Measurements from ENCODE around the gene NCKAP5. TPM values are rescaled to one million over a fixed set of nuclear protein-coding genes. Genes with fewer than 3 reads are reported as not detected.
A peak's percentile ranks its signal among the peaks of the same experiment; 100 is the strongest.

NCKAP5 gene
- polyA plus RNA-seq, 4 donors: 3.1 to 8.4 (median 7.2) TPM

- DNase-seq (ENCODE audit: low read depth in 4 of 4, low spot score in 3 of 4): no peak
Observed at GRCh38 chr2:133409581-133410285, 158.5 kb downstream of the NCKAP5 start.

- no peak for DNase-seq (ENCODE audit: low read depth in 4 of 4, low spot score in 3 of 4)
Observed at GRCh38 chr2:133408671-133409070, 159.6 kb downstream of the NCKAP5 start.

DNA sequence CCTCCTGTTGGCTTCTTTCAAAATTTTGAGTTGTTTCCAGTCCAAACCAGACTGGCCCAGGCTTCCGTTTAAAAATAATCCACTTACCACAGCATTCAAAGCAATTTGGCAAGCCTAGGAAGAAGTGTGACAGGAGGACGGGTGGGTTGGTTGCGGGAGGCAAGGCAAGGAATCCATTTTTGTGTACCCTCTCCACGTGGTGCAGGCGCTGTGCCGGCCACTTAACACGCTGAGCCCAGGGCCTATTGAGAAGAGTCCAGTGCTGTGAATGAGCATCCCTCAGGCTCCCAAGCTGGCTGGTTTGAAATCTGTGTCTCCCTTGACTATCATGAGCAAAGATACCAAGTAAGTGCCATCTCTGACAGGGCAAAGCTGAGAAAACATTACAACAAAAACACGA lies 160.9 kb downstream of the NCKAP5 start:
- no peak for DNase-seq (ENCODE audit: low read depth in 4 of 4, low spot score in 3 of 4)

GRCh38 chr2:133405252-133405651 lies 163.0 kb downstream of the NCKAP5 start:
- DNase-seq (ENCODE audit: low read depth in 4 of 4, low spot score in 3 of 4): no peak

- DNase-seq (ENCODE audit: low read depth in 4 of 4, low spot score in 3 of 4): no peak
Observed at GRCh38 chr2:133400411-133400810, 167.9 kb downstream of the NCKAP5 start.

GRCh38 chr2:133393895-133394294 lies 174.4 kb downstream of the NCKAP5 start:
- DNase-seq (ENCODE audit: low read depth in 4 of 4, low spot score in 3 of 4): no peak

DNA sequence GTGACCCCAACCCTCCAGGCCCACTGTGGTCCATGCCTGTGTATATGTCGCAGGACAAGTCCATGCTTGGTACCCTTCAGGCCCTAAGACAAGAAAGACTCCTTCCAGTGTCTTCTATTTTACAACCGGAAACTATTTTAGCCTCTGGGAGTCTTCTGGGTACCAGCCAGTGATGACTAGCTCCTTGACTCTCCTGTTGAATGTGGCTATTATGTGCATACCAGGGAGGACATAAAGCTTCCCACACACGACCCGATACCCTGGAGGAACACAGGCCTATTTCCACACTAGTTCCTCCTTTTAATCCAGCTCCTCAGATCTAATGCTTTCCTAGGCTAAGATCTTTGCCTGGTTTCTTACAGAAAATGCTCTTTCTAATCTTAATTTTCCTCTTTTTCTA lies 178.1 kb downstream of the NCKAP5 start:
- DNase-seq (ENCODE audit: low read depth in 4 of 4, low spot score in 3 of 4): no peak

- DNase-seq (ENCODE audit: low read depth in 4 of 4, low spot score in 3 of 4): no peak
Observed at GRCh38 chr2:133389569-133389968, 178.7 kb downstream of the NCKAP5 start.

DNA sequence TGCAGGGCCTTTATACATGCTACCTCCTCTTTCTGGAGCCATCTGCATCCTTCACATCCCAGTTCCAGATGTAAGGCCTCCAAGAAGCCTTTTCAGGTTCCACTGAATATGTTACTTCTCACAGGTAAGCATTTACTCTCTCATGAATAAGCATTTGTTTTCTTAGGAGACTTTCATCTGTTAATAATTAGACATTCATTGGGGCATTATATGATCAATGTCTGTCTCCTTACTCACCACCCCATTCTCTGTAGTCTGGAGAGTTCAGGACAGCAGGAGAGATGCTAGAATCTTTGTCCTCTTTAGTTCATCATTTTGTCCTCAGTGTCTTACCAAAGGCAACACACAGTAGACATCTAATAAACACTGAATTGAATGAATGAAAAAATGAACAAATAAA lies 185.7 kb downstream of the NCKAP5 start:
- DNase-seq (ENCODE audit: low read depth in 4 of 4, low spot score in 3 of 4): no peak

GRCh38 chr2:133380991-133381390 lies 187.3 kb downstream of the NCKAP5 start:
- DNase-seq (ENCODE audit: low read depth in 4 of 4, low spot score in 3 of 4): no peak

DNA sequence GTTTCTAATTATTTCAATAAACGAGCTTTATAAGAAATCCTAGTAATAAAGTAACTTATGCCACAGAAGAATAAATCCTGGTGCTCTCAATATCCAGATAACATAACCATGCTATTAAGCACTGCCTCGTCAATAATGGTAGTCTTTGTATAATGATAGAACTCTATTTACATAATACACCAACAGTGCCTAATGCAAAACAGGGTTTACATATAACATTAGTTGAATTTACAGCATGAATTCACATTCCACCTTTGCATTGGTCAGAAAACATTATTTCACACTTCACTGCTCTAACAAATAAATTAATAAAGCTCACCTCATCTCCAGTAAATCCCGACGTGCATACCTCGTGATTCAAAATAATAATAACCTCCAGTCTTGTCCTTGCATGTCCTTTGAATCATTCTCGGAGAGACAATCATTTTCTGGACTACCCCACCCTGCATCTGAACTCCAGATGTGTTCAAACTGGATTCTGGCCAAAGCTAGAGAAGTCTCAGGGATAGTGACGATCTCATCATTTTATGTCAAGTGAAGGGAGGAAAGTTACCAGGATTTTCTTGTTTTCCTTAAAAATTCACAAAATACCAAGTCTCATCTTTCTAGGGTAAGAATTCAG lies 189.2 kb downstream of the NCKAP5 start:
- DNase-seq (ENCODE audit: low read depth in 4 of 4, low spot score in 3 of 4): no peak

GRCh38 chr2:133378386-133378785 lies 189.9 kb downstream of the NCKAP5 start:
- no peak for DNase-seq (ENCODE audit: low read depth in 4 of 4, low spot score in 3 of 4)

DNA sequence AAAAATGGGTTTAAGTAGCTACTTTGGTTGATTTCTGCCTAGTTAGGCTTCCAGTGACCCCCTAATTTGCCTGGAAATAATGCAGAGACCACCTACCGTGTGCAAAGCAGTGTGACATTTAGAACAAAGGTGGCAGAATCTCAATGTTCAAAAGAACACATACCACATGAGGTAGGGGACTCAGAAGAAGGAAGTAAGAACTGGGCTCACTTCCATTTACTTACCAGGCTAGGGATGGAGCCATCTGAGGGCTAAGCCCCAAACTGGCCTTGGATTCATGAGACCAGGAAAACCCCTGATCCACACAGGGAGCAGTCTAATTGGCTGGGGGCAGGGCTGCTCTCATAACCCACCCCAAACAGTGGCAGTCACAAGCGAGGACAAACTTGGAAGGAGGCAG lies 190.7 kb downstream of the NCKAP5 start:
- no peak for DNase-seq (ENCODE audit: low read depth in 4 of 4, low spot score in 3 of 4)

GRCh38 chr2:133377021-133377481 lies 191.2 kb downstream of the NCKAP5 start:
- no peak for DNase-seq (ENCODE audit: low read depth in 4 of 4, low spot score in 3 of 4)

DNA sequence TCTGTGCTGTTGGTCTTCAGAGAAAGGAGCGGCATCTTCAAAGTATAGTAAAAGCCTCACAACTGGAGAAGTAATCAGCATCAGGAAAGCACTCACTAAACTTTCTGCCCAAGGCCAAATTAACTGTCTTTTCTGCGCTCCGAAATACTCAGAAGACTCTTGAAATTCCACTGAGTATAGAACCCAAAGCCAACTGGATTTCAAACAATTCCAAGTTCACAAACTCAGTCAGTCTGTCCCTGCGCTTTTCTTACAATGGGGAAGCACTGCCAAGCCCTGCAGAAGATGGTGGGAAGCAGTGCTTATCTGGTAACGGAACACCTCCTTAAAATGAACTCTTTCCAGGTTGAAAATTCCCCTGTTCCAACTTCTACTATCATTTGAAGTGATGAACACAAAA lies 193.5 kb downstream of the NCKAP5 start:
- no peak for DNase-seq (ENCODE audit: low read depth in 4 of 4, low spot score in 3 of 4)

DNA sequence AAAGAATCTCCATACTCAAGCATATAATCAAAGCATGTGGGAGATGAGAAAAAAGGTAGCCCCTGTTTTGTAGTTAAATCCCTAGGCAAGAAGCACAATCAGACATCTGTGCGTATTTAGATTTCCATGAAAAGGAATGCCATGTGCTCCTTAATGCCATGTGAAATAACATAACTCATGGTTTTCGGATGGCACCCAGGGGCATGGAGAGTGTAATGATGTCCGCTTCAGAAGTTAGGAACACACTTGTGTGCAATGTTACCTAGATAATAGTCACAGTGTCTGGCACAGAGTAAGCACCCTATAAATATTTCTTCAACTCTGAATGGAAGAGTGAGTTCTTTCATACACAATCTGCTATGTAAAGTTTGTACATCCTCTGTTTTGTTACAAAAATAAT lies 197.0 kb downstream of the NCKAP5 start:
- DNase-seq (ENCODE audit: low read depth in 4 of 4, low spot score in 3 of 4): no peak

DNA sequence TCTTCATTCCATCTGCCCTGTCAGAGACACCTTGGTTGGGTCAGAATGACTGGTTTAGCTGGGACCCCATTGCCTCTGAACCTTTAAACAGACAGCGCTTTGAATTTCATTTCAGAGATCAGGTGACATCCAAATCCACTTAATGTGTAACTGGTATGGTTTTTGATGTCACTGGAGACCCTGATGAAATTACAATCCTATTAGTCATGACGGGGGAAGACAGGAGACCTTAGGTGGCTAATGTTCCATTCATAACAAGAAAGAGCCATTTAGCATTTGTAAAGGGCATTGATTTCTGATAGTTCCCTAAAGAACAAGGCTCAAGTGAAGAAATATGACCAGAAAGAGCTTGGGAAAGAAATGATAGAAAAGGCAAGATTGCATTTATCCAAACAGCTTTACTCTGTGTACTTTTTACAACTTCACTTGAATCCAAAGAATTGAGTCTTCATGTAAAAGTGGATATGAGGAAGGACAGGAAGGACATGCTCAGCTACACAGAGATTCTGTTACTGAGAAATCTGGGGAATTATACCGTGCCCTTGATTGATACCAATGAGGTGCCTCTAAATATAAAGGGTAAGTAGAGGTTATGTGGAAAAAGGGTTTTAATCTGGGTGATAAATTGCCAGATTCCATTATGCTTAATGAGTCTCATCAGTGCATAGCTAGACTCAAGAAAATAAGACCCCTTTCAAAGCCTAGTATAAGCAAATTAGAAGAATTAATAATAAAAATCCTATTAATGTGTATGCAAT lies 198.2 kb downstream of the NCKAP5 start:
- DNase-seq (ENCODE audit: low read depth in 4 of 4, low spot score in 3 of 4): peak in 1 of 4 donors; percentile 19

- DNase-seq (ENCODE audit: low read depth in 4 of 4, low spot score in 3 of 4): no peak
Observed at GRCh38 chr2:133365117-133365516, 203.1 kb downstream of the NCKAP5 start.

- no peak for DNase-seq (ENCODE audit: low read depth in 4 of 4, low spot score in 3 of 4)
Observed at GRCh38 chr2:133364636-133365035, 203.6 kb downstream of the NCKAP5 start.

- DNase-seq (ENCODE audit: low read depth in 4 of 4, low spot score in 3 of 4): no peak
Observed at GRCh38 chr2:133363884-133364283, 204.4 kb downstream of the NCKAP5 start.

DNA sequence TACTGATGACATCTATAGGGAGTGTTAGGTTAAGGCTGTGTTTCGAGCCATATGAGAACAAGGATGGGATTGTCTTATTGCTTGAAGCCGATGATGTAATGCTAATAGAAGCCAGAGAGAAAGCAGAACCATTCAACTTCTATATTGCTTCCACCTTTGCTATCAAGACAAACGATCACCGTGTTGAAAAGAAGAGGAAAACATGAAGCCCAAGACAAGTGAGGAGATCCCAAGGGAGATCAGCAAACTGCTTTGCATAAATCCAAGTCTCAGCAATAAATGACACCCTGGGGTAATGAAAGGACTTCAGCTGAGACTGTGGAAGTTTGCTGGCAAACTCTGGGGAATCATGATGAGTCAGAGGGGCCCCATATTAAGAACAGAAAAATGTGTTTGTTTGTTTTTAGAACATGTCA lies 206.2 kb downstream of the NCKAP5 start:
- DNase-seq (ENCODE audit: low read depth in 4 of 4, low spot score in 3 of 4): no peak

- no peak for DNase-seq (ENCODE audit: low read depth in 4 of 4, low spot score in 3 of 4)
Observed at GRCh38 chr2:133360882-133361281, 207.4 kb downstream of the NCKAP5 start.
